HepG2 (cell line): Measurements from ENCODE around the gene NRN1L. TPM values are rescaled to one million over a fixed set of nuclear protein-coding genes. Genes with fewer than 3 reads are reported as not detected.
A peak's percentile ranks its signal among the peaks of the same experiment; 100 is the strongest.

Source experiments
- CEBPZ ChIP-seq: IDR thresholded peaks from 2 replicates; pipeline ENCODE4 v1.6.1; 2012; ENCODE audit warnings: low read length, improper control_type of control experiment
- ELK4 ChIP-seq: sonication (generic); formaldehyde crosslinking; IDR thresholded peaks from 2 replicates; pipeline ENCODE4 v1.9.0; 2021; ENCODE audit warnings: missing genetic modification reagents, borderline replicate concordance
- FOXP1 ChIP-seq, 2 experiments: fragments of 450-650 bp in 1 of 2; IDR thresholded peaks; 2 replicates each; pipeline ENCODE4 v1.6.1; 2017 to 2018; ENCODE audit warnings: antibody characterized with exemption in 1 of 2
- NFIB ChIP-seq: sonication (generic); formaldehyde crosslinking; IDR thresholded peaks from 2 replicates; pipeline ENCODE4 v1.9.0; 2021; ENCODE audit warnings: missing genetic modification reagents, mild to moderate bottlenecking, borderline replicate concordance
- ZMAT5 ChIP-seq: sonication (generic); formaldehyde crosslinking; IDR thresholded peaks from 2 replicates; pipeline ENCODE4 v1.5.0; 2020; ENCODE audit warnings: mild to moderate bottlenecking, low read depth, missing genetic modification reagents, borderline replicate concordance
- ZNF576 ChIP-seq: sonication (generic); formaldehyde crosslinking; IDR thresholded peaks from 2 replicates; pipeline ENCODE4 v1.4.0; 2020; ENCODE audit warnings: mild to moderate bottlenecking, missing genetic modification reagents
- ZNF605 ChIP-seq: sonication (generic); formaldehyde crosslinking; IDR thresholded peaks from 2 replicates; pipeline ENCODE4 v1.8.0; 2022; ENCODE audit warnings: mild to moderate bottlenecking, missing genetic modification reagents
- ZNF710 ChIP-seq: sonication (generic); formaldehyde crosslinking; IDR thresholded peaks from 2 replicates; pipeline ENCODE4 v1.5.0; 2020; ENCODE audit warnings: mild to moderate bottlenecking, missing genetic modification reagents, borderline replicate concordance
- ZNF839 ChIP-seq: sonication (generic); formaldehyde crosslinking; IDR thresholded peaks from 2 replicates; pipeline ENCODE4 v1.4.0; 2020; ENCODE audit warnings: missing genetic modification reagents, mild to moderate bottlenecking, borderline replicate concordance
- polyA plus RNA-seq, 8 experiments: library from polyadenylated mRNA; depleted of rRNA in 3 of 8; stranded (reverse) in 7 of 8; unstranded in 1 of 8; fragments of >200 nt; fragmentation: Illumina TruSeq in 4 of 8; extraction: Trizol in 4 of 8; gene quantifications; 2 replicates each; pipeline versions ENCODE4 v1.2.1 to v1.2.3, GENCODE V29; 2011 to 2016; ENCODE audit warnings: low read depth in 4 of 8, missing spikeins in 1 of 8, mixed read lengths in 1 of 8; ENCODE audit not compliant: insufficient read depth in 1 of 8
- total RNA-seq, 5 experiments: library from RNA; depleted of rRNA; stranded (reverse); fragments of >200 nt; fragmentation: Illumina TruSeq; extraction: Trizol; gene quantifications; 2 replicates each; pipeline ENCODE4 v1.2.3, GENCODE V29; 2016; ENCODE audit warnings: low read depth in 1 of 5
- TF ChIP-seq, protein P1 (sequence below): sonication (generic); formaldehyde crosslinking; IDR thresholded peaks from 2 replicates; pipeline ENCODE4 v1.5.1; 2020; ENCODE audit warnings: mild to moderate bottlenecking, missing genetic modification reagents, borderline replicate concordance
- TF ChIP-seq, protein P2 (sequence below): sonication (generic); formaldehyde crosslinking; IDR thresholded peaks from 2 replicates; pipeline ENCODE4 v1.8.0; 2022; ENCODE audit warnings: low read depth, missing genetic modification reagents

The NRN1L gene
- total and polyA plus RNA-seq, 2 of the 13 experiments (the other 11 are each of a cell fraction or from before 2014, with no cell fraction given): 0.53 to 1.2 TPM

DNA sequence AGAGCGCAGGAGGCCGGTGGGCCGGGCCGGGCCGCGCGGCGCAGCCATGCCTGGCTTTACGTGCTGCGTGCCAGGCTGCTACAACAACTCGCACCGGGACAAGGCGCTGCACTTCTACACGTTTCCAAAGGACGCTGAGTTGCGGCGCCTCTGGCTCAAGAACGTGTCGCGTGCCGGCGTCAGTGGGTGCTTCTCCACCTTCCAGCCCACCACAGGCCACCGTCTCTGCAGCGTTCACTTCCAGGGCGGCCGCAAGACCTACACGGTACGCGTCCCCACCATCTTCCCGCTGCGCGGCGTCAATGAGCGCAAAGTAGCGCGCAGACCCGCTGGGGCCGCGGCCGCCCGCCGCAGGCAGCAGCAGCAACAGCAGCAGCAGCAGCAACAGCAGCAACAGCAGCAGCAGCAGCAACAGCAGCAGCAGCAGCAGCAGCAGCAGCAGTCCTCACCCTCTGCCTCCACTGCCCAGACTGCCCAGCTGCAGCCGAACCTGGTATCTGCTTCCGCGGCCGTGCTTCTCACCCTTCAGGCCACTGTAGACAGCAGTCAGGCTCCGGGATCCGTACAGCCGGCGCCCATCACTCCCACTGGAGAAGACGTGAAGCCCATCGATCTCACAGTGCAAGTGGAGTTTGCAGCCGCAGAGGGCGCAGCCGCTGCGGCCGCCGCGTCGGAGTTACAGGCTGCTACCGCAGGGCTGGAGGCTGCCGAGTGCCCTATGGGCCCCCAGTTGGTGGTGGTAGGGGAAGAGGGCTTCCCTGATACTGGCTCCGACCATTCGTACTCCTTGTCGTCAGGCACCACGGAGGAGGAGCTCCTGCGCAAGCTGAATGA is 42.0 kb upstream of the NRN1L start (continued):
- no peak for TF ChIP-seq CEBPZ
- TF ChIP-seq ELK4 (CRISPR knock-in tag): no peak
- no peak for TF ChIP-seq ZMAT5 (CRISPR knock-in tag)
- TF ChIP-seq ZNF605 (CRISPR knock-in tag): peak; percentile 73
- TF ChIP-seq ZNF839 (CRISPR knock-in tag): peak; percentile 36; the same call in 1 of the 2 replicates
- peak; percentile 74 for TF ChIP-seq ZNF710 (CRISPR knock-in tag)
- no peak for TF ChIP-seq FOXP1 (IDR thresholded peaks at IDR 0.05)
- 0 out of 2 replicates have a peak, but pooled peaks have one; percentile 5 for TF ChIP-seq FOXP1 (CRISPR knock-in tag; IDR thresholded peaks at IDR 0.05)
- TF ChIP-seq, protein P1, sequence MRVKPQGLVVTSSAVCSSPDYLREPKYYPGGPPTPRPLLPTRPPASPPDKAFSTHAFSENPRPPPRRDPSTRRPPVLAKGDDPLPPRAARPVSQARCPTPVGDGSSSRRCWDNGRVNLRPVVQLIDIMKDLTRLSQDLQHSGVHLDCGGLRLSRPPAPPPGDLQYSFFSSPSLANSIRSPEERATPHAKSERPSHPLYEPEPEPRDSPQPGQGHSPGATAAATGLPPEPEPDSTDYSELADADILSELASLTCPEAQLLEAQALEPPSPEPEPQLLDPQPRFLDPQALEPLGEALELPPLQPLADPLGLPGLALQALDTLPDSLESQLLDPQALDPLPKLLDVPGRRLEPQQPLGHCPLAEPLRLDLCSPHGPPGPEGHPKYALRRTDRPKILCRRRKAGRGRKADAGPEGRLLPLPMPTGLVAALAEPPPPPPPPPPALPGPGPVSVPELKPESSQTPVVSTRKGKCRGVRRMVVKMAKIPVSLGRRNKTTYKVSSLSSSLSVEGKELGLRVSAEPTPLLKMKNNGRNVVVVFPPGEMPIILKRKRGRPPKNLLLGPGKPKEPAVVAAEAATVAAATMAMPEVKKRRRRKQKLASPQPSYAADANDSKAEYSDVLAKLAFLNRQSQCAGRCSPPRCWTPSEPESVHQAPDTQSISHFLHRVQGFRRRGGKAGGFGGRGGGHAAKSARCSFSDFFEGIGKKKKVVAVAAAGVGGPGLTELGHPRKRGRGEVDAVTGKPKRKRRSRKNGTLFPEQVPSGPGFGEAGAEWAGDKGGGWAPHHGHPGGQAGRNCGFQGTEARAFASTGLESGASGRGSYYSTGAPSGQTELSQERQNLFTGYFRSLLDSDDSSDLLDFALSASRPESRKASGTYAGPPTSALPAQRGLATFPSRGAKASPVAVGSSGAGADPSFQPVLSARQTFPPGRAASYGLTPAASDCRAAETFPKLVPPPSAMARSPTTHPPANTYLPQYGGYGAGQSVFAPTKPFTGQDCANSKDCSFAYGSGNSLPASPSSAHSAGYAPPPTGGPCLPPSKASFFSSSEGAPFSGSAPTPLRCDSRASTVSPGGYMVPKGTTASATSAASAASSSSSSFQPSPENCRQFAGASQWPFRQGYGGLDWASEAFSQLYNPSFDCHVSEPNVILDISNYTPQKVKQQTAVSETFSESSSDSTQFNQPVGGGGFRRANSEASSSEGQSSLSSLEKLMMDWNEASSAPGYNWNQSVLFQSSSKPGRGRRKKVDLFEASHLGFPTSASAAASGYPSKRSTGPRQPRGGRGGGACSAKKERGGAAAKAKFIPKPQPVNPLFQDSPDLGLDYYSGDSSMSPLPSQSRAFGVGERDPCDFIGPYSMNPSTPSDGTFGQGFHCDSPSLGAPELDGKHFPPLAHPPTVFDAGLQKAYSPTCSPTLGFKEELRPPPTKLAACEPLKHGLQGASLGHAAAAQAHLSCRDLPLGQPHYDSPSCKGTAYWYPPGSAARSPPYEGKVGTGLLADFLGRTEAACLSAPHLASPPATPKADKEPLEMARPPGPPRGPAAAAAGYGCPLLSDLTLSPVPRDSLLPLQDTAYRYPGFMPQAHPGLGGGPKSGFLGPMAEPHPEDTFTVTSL (CRISPR knock-in tag): no peak; the same call in 1 of the 2 replicates
- no peak for TF ChIP-seq ZNF576 (CRISPR knock-in tag)
- TF ChIP-seq NFIB (CRISPR knock-in tag): no peak
- TF ChIP-seq, protein P2, sequence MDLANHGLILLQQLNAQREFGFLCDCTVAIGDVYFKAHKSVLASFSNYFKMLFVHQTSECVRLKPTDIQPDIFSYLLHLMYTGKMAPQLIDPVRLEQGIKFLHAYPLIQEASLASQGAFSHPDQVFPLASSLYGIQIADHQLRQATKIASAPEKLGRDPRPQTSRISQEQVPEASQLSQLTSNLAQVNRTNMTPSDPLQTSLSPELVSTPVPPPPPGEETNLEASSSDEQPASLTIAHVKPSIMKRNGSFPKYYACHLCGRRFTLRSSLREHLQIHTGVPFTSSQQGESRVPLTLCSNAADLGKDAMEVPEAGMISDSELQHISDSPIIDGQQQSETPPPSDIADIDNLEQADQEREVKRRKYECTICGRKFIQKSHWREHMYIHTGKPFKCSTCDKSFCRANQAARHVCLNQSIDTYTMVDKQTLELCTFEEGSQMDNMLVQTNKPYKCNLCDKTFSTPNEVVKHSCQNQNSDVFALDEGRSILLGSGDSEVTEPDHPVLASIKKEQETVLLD (CRISPR knock-in tag): 0 out of 2 replicates have a peak, but pooled peaks have one; percentile 36
